ENCODE measurements around the gene POU6F2.
"Not testable (repeated sequence)": the region's sequence is repeated elsewhere in the genome, so short reads cannot be mapped to it uniquely, and the experiment has no call there.

Gene POU6F2

GRCh38 chr7:39187130-39187529, 209.4 kb downstream of the POU6F2 start:
- Histone ChIP-seq H3K4me3 (ENCODE audit: low read depth, low read length) (no peak overlapping the region), H3K36me3 (ENCODE audit: control insufficient read depth in 2 of 2, insufficient read depth in 1 of 2, low read length in 2 of 2) (no peaks in the 10 kb centered on the region), H3K27ac (ENCODE audit: extremely low read depth, low read depth, low read length) (no peak overlapping the region), H3K4me1 (ENCODE audit: control insufficient read depth, insufficient read depth, low read length) (no peaks in the 10 kb centered on the region), H3K9me3 (ENCODE audit: control insufficient read depth, insufficient read depth, low read depth, low read length) (no peaks in the 10 kb centered on the region)
- TF ChIP-seq ZSCAN18 (tag by site-specific recombination; IDR thresholded peaks at IDR 0.05) (no peak), ZNF792 (tag by site-specific recombination; IDR thresholded peaks at IDR 0.05) (no peak), ZNF280C (tag by site-specific recombination; IDR thresholded peaks at IDR 0.05) (no peak), GLIS1 (tag by site-specific recombination; IDR thresholded peaks at IDR 0.05) (no peak), ZNF292 (tag by site-specific recombination; IDR thresholded peaks at IDR 0.05; ENCODE audit: borderline replicate concordance, low read depth) (no peak), ZNF624 (tag by site-specific recombination; IDR thresholded peaks at IDR 0.05) (no peak), ZNF521 (tag by site-specific recombination; IDR thresholded peaks at IDR 0.05) (no peak), ZNF837 (tag by site-specific recombination; IDR thresholded peaks at IDR 0.05) (no peak), ZNF629 (tag by site-specific recombination; IDR thresholded peaks at IDR 0.05) (no peak), PATZ1 (tag by site-specific recombination; IDR thresholded peaks at IDR 0.05) (no peak), ZNF791 (tag by site-specific recombination; IDR thresholded peaks at IDR 0.05) (no peak), PRDM2 (tag by site-specific recombination; IDR thresholded peaks at IDR 0.05; ENCODE audit: borderline replicate concordance) (no peak)
- ChIA-PET CTCF (interaction anchor here (0.7 kb wide), 1 partner anchor 334 kb away, joined by 4 read pairs; no protein-coding TSS in a partner anchor), POLR2A (no interaction called here)

GRCh38 chr7:39192476-39192875, 214.8 kb downstream of the POU6F2 start:
- no peaks in the 10 kb centered on the region for H3K9me3 ChIP-seq (ENCODE audit: control insufficient read depth, insufficient read depth, low read depth, low read length)
- POLR2A ChIA-PET = no interaction called here
- no peak overlapping the region for H3K27ac ChIP-seq (ENCODE audit: extremely low read depth, low read depth, low read length)
- TF ChIP-seq ZEB2 (tag by site-specific recombination; IDR thresholded peaks at IDR 0.05) (no peak), ZSCAN18 (tag by site-specific recombination; IDR thresholded peaks at IDR 0.05) (no peak), ZNF555 (tag by site-specific recombination; conservative IDR thresholded peaks at IDR 0.05) (no peak), ZNF19 (tag by site-specific recombination; IDR thresholded peaks at IDR 0.05; ENCODE audit: low read depth) (no peak), ZNF48 (tag by site-specific recombination; IDR thresholded peaks at IDR 0.05) (no peak), BCL11A (tag by site-specific recombination; IDR thresholded peaks at IDR 0.05; ENCODE audit: low read depth) (no peak), ZNF202 (tag by site-specific recombination; IDR thresholded peaks at IDR 0.05; ENCODE audit: borderline replicate concordance) (no peak), ZNF776 (tag by site-specific recombination; IDR thresholded peaks at IDR 0.05; ENCODE audit: borderline replicate concordance) (no peak)
- CTCF ChIA-PET = no interaction called here
- H3K4me3 ChIP-seq (ENCODE audit: low read depth, low read length) = no peak overlapping the region
- H3K4me1 ChIP-seq (ENCODE audit: control insufficient read depth, insufficient read depth, low read length) = no peaks in the 10 kb centered on the region
- H3K36me3 ChIP-seq (ENCODE audit: control insufficient read depth in 2 of 2, insufficient read depth in 1 of 2, low read length in 2 of 2) = no peaks in the 10 kb centered on the region

GRCh38 chr7:39194388-39194787, 216.7 kb downstream of the POU6F2 start:
- CTCF ChIA-PET = interaction anchor here (0.6 kb wide), 1 partner anchor 22 kb away, joined by 3 read pairs; no protein-coding TSS in a partner anchor
- H3K27ac ChIP-seq (ENCODE audit: extremely low read depth, low read depth, low read length); H3K4me1 ChIP-seq (ENCODE audit: control insufficient read depth, insufficient read depth, low read length); POLR2A ChIA-PET; H3K36me3 ChIP-seq (ENCODE audit: control insufficient read depth in 2 of 2, insufficient read depth in 1 of 2, low read length in 2 of 2); H3K9me3 ChIP-seq (ENCODE audit: control insufficient read depth, insufficient read depth, low read depth, low read length); H3K4me3 ChIP-seq (ENCODE audit: low read depth, low read length): not testable (repeated sequence)

Measured in HEK293 (cell line).